ENCODE measurements around the gene CFAP100. TPM values are rescaled to one million over a fixed set of nuclear protein-coding genes. Genes with fewer than 3 reads are reported as not detected.

The CFAP100 gene
- total and polyA plus RNA-seq, 9 of the 15 experiments (the other 6 are each of a cell fraction or from before 2014, with no cell fraction given): not detected

- TF ChIP-seq CHD2 (IDR thresholded peaks at IDR 0.05; ENCODE audit: low read depth, low read length): no peak
- no peak for TF ChIP-seq ZNF655 (CRISPR knock-in tag; IDR thresholded peaks at IDR 0.05)
- no peak for TF ChIP-seq ID3 (CRISPR knock-in tag; IDR thresholded peaks at IDR 0.05)
- no peak for TF ChIP-seq ID3 (tag; IDR thresholded peaks at IDR 0.05)
- no peak for TF ChIP-seq MYBL2 (IDR thresholded peaks at IDR 0.05; ENCODE audit: low read depth)
- TF ChIP-seq MYBL2 (CRISPR knock-in tag; IDR thresholded peaks at IDR 0.05; ENCODE audit: borderline replicate concordance): no peak
These were observed 37.8 kb downstream of the CFAP100 start (continued) for GRCh38 chr3:126432361-126433104.

- no peak overlapping the region for H3K4me3 ChIP-seq
- H2AFZ ChIP-seq (ENCODE audit: low read depth, low read length): no peak overlapping the region
- H3K27ac ChIP-seq (ENCODE audit: extremely low read depth, low read depth, low read length): no peak overlapping the region
- DNase-seq (ENCODE audit: extremely low read depth in 1 of 4, low spot score in 3 of 4) (no peak), FAIRE-seq (no peak), ATAC-seq (no peak)
- no peaks in the 10 kb centered on the region; a peak in 1 of 5 replicates for H3K4me1 ChIP-seq (replicated peaks in 1 of 2; ENCODE audit: control insufficient read depth in 2 of 2, insufficient read depth in 2 of 2, low read length in 2 of 2)
- no peaks in the 10 kb centered on the region for H3K9me3 ChIP-seq (replicated peaks; ENCODE audit: control insufficient read depth, insufficient read depth, low read depth, low read length)
- CTCF ChIA-PET (ENCODE audit: low intra/inter-chr PET ratio): no interaction called here
- intact Hi-C loops (cut with micrococcal nuclease) (no loop called here), in situ Hi-C loops (cut with MboI) (no loop called here)
- H3K4me2 ChIP-seq (ENCODE audit: insufficient read depth, low read length): no peak overlapping the region
- peaks cover 7% of the 10 kb centered on the region; the same call in 1 of the 3 replicates for H3K36me3 ChIP-seq (ENCODE audit: control insufficient read depth, insufficient read depth, low read length)
- 93% methylated on average over 3 of the region's 6 CpGs for WGBS (ENCODE audit: insufficient coverage, low coverage, missing lambda C conversion rate)
- no peak for TF ChIP-seq FOXO4 (CRISPR knock-in tag; IDR thresholded peaks at IDR 0.05)
- 0 out of 2 replicates have a peak, but pooled peaks have one; percentile 6 for TF ChIP-seq POLR2G (IDR thresholded peaks at IDR 0.05; ENCODE audit: low read depth, low read length)
- no peaks in the 10 kb centered on the region for H3K27me3 ChIP-seq (ENCODE audit: control insufficient read depth in 2 of 2, insufficient read depth in 2 of 2, low read length in 2 of 2)
- POLR2A ChIA-PET: no interaction called here
- H3K79me2 ChIP-seq (ENCODE audit: control insufficient read depth, insufficient read depth, low read length): no peaks in the 10 kb centered on the region
- H3K9me1 ChIP-seq (ENCODE audit: control insufficient read depth, insufficient read depth, low read length): no peaks in the 10 kb centered on the region
- H4K20me1 ChIP-seq (replicated peaks; ENCODE audit: control insufficient read depth, insufficient read depth, low read length): no peaks in the 10 kb centered on the region
- BruUV-seq (replicated peaks): no TSS peak
- no peak overlapping the region for H3K9ac ChIP-seq (ENCODE audit: insufficient read depth in 1 of 2, low read depth in 2 of 2, low read length in 2 of 2)
These were observed 38.4 kb downstream of the CFAP100 start for GRCh38 chr3:126433105-126433430.

Measured in K562 (cell line).